HCT116 (cell line): Measurements from ENCODE around the gene KCNK2. TPM values are rescaled to one million over a fixed set of nuclear protein-coding genes. Genes with fewer than 3 reads are reported as not detected.

Source experiments
- ATAC-seq: fragments of 200-7000 bp; cut with Tn5 transposase; 2 replicates; pipeline ENCODE4 v1.9.1; 2020; ENCODE audit warnings: mild to moderate bottlenecking, moderate library complexity
- BruUV-seq: library from RNA; stranded (reverse); fragments of 400-500 nt; replicated peaks from 2 replicates; lab custom pipeline; 2021; lab: Mats Ljungman, UMichigan
- CTCF ChIA-PET: fragments of 300-600 bp; sonication (Branson Sonifier 250); formaldehyde crosslinking; loops from one replicate; lab custom pipeline; 2021; ENCODE audit warnings: antibody characterized with exemption; lab: Charles Lee
- POLR2A ChIA-PET: fragments of 300-600, 350-600 bp; sonication (Branson Sonifier 250); formaldehyde crosslinking; loops from one replicate; lab custom pipeline; 2021; ENCODE audit warnings: antibody characterized with exemption; lab: Charles Lee
- RAD21 ChIA-PET, 2 experiments: fragments of 300-600 bp; sonication (Branson Sonifier 250); formaldehyde crosslinking; loops; one replicate each; lab custom pipeline; 2023; ENCODE audit warnings: low total read pairs in 2 of 2; ENCODE audit not compliant: uncharacterized antibody in 2 of 2, unreplicated experiment in 2 of 2, low non-redundant PET in 1 of 2; lab: Charles Lee
- DNase-seq: peaks from one replicate; pipeline ENCODE4 v3.0.0-alpha.2; 2010; ENCODE audit warnings: low read depth, low spot score
- H2AFZ ChIP-seq: fragments of 200-600 bp; shearing (Covaris generic), sonication (generic); 2 replicates; pipeline ENCODE4 v1.6.1; 2017; ENCODE audit warnings: low read depth, mixed run types, mixed read lengths, antibody characterized with exemption, low read length; ENCODE audit not compliant: poor library complexity, severe bottlenecking
- H3K27ac ChIP-seq: 2 replicates; pipeline ENCODE4 v1.5.1; 2012; ENCODE audit warnings: low read depth, low read length
- H3K27me3 ChIP-seq: fragments of 200-600 bp; sonication (generic); 2 replicates; pipeline ENCODE4 v1.6.1; 2016; ENCODE audit warnings: mixed run types, low read length, mixed read lengths; ENCODE audit not compliant: insufficient read depth
- H3K36me3 ChIP-seq, 2 experiments: fragments of 200-500 bp in 1 of 2; fragments of 200-600 bp in 1 of 2; sonication (Bioruptor generic) in 1 of 2; sonication (generic) in 1 of 2; 2 replicates each; pipeline versions ENCODE4 v1.5.1 to v1.6.1; 2014 to 2016; ENCODE audit warnings: low read length in 2 of 2, inconsistent platforms in 1 of 2, mixed read lengths in 1 of 2, mixed run types in 1 of 2; ENCODE audit not compliant: insufficient read depth in 2 of 2, control insufficient read depth in 1 of 2
- H3K4me1 ChIP-seq, 2 experiments: fragments of 200-600 bp in 1 of 2; sonication (generic) in 1 of 2; 2 replicates each; pipeline versions ENCODE4 v1.5.1 to v1.6.1; 2012 to 2017; ENCODE audit warnings: low read length in 2 of 2, inconsistent platforms in 1 of 2, mild to moderate bottlenecking in 1 of 2, mixed read lengths in 1 of 2, mixed run types in 1 of 2, moderate library complexity in 1 of 2; ENCODE audit not compliant: insufficient read depth in 2 of 2, control insufficient read depth in 1 of 2
- H3K4me2 ChIP-seq: fragments of 200-600 bp; sonication (generic); 2 replicates; pipeline ENCODE4 v1.6.1; 2017; ENCODE audit warnings: mixed run types, low read length, mixed read lengths
- H3K4me3 ChIP-seq, 2 experiments: fragments of 200-600 bp in 1 of 2; sonication (generic) in 1 of 2; replicated peaks in 1 of 2; 2 replicates each; pipeline ENCODE4 v1.5.1; 2011 to 2016; ENCODE audit warnings: low read length in 2 of 2, control low read depth in 1 of 2, low read depth in 1 of 2, mild to moderate bottlenecking in 1 of 2, mixed read lengths in 1 of 2, mixed run types in 1 of 2
- H3K79me2 ChIP-seq: fragments of 200-600 bp; sonication (generic); 2 replicates; pipeline ENCODE4 v1.6.1; 2017; ENCODE audit warnings: mild to moderate bottlenecking, mixed run types, low read length, moderate library complexity, mixed read lengths; ENCODE audit not compliant: insufficient read depth
- H3K9ac ChIP-seq: fragments of 200-600 bp; sonication (generic); 2 replicates; pipeline ENCODE4 v1.6.1; 2016; ENCODE audit warnings: low read length, mixed read lengths
- H3K9me2 ChIP-seq: fragments of 200-600 bp; sonication (generic), shearing (Covaris generic); 2 replicates; pipeline ENCODE4 v1.6.1; 2017; ENCODE audit warnings: mixed run types, mild to moderate bottlenecking, moderate library complexity; ENCODE audit not compliant: insufficient read depth
- H3K9me3 ChIP-seq, 2 experiments: fragments of 200-500 bp in 1 of 2; fragments of 200-600 bp in 1 of 2; sonication (Bioruptor generic) in 1 of 2; sonication (generic) in 1 of 2; 2 replicates each; pipeline ENCODE4 v1.6.1; 2014 to 2017; ENCODE audit warnings: low read length in 2 of 2, mixed read lengths in 2 of 2, inconsistent platforms in 1 of 2, low read depth in 1 of 2, mild to moderate bottlenecking in 1 of 2, mixed run types in 1 of 2, moderate library complexity in 1 of 2; ENCODE audit not compliant: control insufficient read depth in 1 of 2, insufficient read depth in 1 of 2
- H4K20me1 ChIP-seq: fragments of 200-600 bp; sonication (generic), shearing (Covaris generic); 2 replicates; pipeline ENCODE4 v1.6.1; 2017; ENCODE audit warnings: mixed run types, mild to moderate bottlenecking, moderate library complexity; ENCODE audit not compliant: insufficient read depth
- CBX3 ChIP-seq: IDR thresholded peaks from 2 replicates; pipeline ENCODE4 v1.6.1; 2012; ENCODE audit warnings: low read depth
- CEBPB ChIP-seq: IDR thresholded peaks from 2 replicates; pipeline ENCODE4 v1.6.1; 2012; ENCODE audit warnings: low read depth
- EGR1 ChIP-seq: IDR thresholded peaks from 2 replicates; pipeline ENCODE4 v1.6.1; 2012; ENCODE audit warnings: low read depth
- EZH2 ChIP-seq: fragments of 200-600 bp; sonication (generic); IDR thresholded peaks from 2 replicates; pipeline ENCODE4 v1.6.1; 2017; ENCODE audit warnings: antibody characterized with exemption, mixed run types
- EZH2phosphoT487 ChIP-seq: fragments of 200-600 bp; IDR thresholded peaks from 2 replicates; pipeline ENCODE4 v1.6.1; 2018; ENCODE audit warnings: antibody characterized with exemption, borderline replicate concordance
- JUND ChIP-seq: IDR thresholded peaks from 2 replicates; pipeline ENCODE4 v1.6.1; 2012
- POLR2A ChIP-seq: IDR thresholded peaks from 2 replicates; pipeline ENCODE4 v1.7.0; 2011; ENCODE audit warnings: borderline replicate concordance; ENCODE audit not compliant: insufficient read depth, insufficient read length; ENCODE audit errors: extremely low read depth
- RAD21 ChIP-seq: IDR thresholded peaks from 2 replicates; pipeline ENCODE4 v1.6.1; 2012; ENCODE audit warnings: low read depth, mild to moderate bottlenecking
- SIN3A ChIP-seq: IDR thresholded peaks from 2 replicates; pipeline ENCODE4 v1.6.1; 2012; ENCODE audit warnings: low read depth
- SP1 ChIP-seq: IDR thresholded peaks from 2 replicates; pipeline ENCODE4 v1.6.1; 2012; ENCODE audit warnings: low read depth
- SRF ChIP-seq: IDR thresholded peaks from 2 replicates; pipeline ENCODE4 v1.6.1; 2012; ENCODE audit warnings: low read depth
- TCF7L2 ChIP-seq: IDR thresholded peaks from 2 replicates; pipeline ENCODE4 v1.7.0; 2011; ENCODE audit warnings: borderline replicate concordance, inconsistent platforms; ENCODE audit not compliant: insufficient read depth, insufficient read length; ENCODE audit errors: extremely low read depth
- YY1 ChIP-seq: IDR thresholded peaks from 2 replicates; pipeline ENCODE4 v1.6.1; 2011; ENCODE audit warnings: low read length, low read depth, moderate library complexity, mild to moderate bottlenecking; ENCODE audit not compliant: insufficient replicate concordance; ENCODE audit errors: extremely low read depth
- ZFX ChIP-seq: fragments of 450-650 bp; IDR thresholded peaks from 2 replicates; pipeline ENCODE4 v1.6.1; 2017
- ZNF274 ChIP-seq: fragments of 200-500 bp; sonication (Bioruptor generic); IDR thresholded peaks from 2 replicates; pipeline ENCODE4 v1.6.1; 2014; ENCODE audit warnings: mild to moderate bottlenecking, low read depth, low read length, inconsistent platforms
- intact Hi-C: fragments of 100-400 bp; cut with micrococcal nuclease; formaldehyde crosslinking; loops from 2 replicates; pipeline ENCODE4 v1.10.0; 2022
- total RNA-seq: library from RNA; stranded (reverse); gene quantifications from one replicate; pipeline ENCODE4 v1.2.1, GENCODE V29; 2021; ENCODE audit not compliant: unreplicated experiment
- TF ChIP-seq, protein P1 (sequence below): IDR thresholded peaks from 2 replicates; pipeline ENCODE4 v1.6.1; 2012; ENCODE audit warnings: low read depth
- TF ChIP-seq, protein P2 (sequence below), 3 experiments: fragments of 200-600 bp in 1 of 3; sonication (generic) in 1 of 3; IDR thresholded peaks in 2 of 3; conservative IDR thresholded peaks in 1 of 3; 2 replicates each; pipeline ENCODE4 v1.5.1; 2012 to 2017; ENCODE audit warnings: low read depth in 2 of 3, low read length in 2 of 3, antibody characterized with exemption in 1 of 3, borderline replicate concordance in 1 of 3, control low read depth in 1 of 3, mild to moderate bottlenecking in 1 of 3, mixed read lengths in 1 of 3, mixed run types in 1 of 3, moderate library complexity in 1 of 3; ENCODE audit not compliant: insufficient read depth in 1 of 3

Gene KCNK2
- total RNA-seq, 1 experiment from 2014 or later, result 0.27 TPM

DNA sequence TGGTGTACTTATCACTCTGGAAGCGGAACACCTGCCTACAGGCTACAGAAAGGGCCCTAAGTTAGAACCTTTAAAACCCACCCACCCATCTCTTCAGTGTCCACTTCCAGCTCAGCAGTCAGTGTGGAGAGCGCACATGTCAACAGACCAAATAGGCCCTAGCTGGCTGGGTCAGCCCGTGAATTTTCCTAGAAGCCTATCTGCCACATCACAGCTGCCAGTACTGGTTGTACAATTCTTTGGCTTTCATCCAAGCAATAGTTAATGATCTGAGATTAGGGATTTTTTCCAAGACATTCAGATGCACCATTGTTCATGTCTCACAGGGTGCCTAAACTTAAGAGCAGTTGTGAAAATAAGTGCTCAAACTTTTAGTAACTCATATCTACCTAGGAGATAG, 197.1 kb downstream of the KCNK2 start:
- no peak overlapping the region for H2AFZ ChIP-seq
- intact Hi-C loops, result no loop called here

DNA sequence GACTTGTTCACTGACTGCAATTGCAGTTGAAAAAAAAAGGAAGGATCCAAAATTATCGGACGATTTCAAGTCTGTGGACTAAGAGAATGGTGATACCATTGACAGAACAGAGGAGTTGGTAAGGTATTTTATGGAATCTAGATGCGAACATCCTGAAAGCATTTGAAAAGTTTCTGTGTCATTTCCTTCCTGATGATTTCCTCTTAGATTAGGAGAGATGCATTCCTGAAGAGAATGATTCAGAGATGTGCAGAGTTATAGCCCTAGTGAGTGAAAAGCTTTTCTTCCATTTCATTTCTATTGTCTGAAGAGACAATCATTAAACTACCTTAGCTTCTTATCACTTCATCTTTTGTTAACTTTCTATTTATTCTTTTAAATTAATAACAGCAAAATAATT, 200.0 kb downstream of the KCNK2 start:
- Histone ChIP-seq H3K27ac (no peak overlapping the region), H3K9me3 (no peaks in the 10 kb centered on the region), H2AFZ (no peak overlapping the region), H3K4me2 (no peak overlapping the region), H3K4me1 (no peaks in the 10 kb centered on the region), H4K20me1 (no peaks in the 10 kb centered on the region), H3K27me3 (no peaks in the 10 kb centered on the region), H3K4me3 (no peak overlapping the region), H3K79me2 (no peaks in the 10 kb centered on the region), H3K9me2 (no peaks in the 10 kb centered on the region), H3K9ac (no peak overlapping the region), H3K36me3 (no peaks in the 10 kb centered on the region)
- ATAC-seq (no peak), DNase-seq (no peak)
- RAD21 ChIA-PET, result no interaction called here
- POLR2A ChIA-PET, result no interaction called here
- intact Hi-C loops, result no loop called here
- BruUV-seq, result no TSS peak
- CTCF ChIA-PET, result no interaction called here
- TF ChIP-seq TCF7L2, result no peak
- no peak for TF ChIP-seq EZH2
- TF ChIP-seq SP1, result no peak
- no peak for TF ChIP-seq RAD21
- no peak for TF ChIP-seq YY1
- TF ChIP-seq, protein P1, sequence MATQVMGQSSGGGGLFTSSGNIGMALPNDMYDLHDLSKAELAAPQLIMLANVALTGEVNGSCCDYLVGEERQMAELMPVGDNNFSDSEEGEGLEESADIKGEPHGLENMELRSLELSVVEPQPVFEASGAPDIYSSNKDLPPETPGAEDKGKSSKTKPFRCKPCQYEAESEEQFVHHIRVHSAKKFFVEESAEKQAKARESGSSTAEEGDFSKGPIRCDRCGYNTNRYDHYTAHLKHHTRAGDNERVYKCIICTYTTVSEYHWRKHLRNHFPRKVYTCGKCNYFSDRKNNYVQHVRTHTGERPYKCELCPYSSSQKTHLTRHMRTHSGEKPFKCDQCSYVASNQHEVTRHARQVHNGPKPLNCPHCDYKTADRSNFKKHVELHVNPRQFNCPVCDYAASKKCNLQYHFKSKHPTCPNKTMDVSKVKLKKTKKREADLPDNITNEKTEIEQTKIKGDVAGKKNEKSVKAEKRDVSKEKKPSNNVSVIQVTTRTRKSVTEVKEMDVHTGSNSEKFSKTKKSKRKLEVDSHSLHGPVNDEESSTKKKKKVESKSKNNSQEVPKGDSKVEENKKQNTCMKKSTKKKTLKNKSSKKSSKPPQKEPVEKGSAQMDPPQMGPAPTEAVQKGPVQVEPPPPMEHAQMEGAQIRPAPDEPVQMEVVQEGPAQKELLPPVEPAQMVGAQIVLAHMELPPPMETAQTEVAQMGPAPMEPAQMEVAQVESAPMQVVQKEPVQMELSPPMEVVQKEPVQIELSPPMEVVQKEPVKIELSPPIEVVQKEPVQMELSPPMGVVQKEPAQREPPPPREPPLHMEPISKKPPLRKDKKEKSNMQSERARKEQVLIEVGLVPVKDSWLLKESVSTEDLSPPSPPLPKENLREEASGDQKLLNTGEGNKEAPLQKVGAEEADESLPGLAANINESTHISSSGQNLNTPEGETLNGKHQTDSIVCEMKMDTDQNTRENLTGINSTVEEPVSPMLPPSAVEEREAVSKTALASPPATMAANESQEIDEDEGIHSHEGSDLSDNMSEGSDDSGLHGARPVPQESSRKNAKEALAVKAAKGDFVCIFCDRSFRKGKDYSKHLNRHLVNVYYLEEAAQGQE, result no peak
- TF ChIP-seq CEBPB, result no peak
- TF ChIP-seq ZNF274, result no peak
- TF ChIP-seq EZH2phosphoT487, result no peak
- TF ChIP-seq EGR1, result no peak
- TF ChIP-seq CBX3, result no peak

More for the DNA sequence above, 197.1 kb downstream of the KCNK2 start:
- Histone ChIP-seq H3K27ac (no peak overlapping the region), H3K9ac (no peak overlapping the region), H3K36me3 (no peaks in the 10 kb centered on the region)
- POLR2A ChIA-PET, result no interaction called here
- ATAC-seq, result no peak
- TF ChIP-seq SIN3A, result no peak
- no peak for TF ChIP-seq ZFX
- TF ChIP-seq SRF, result no peak
- no peak for TF ChIP-seq POLR2A
- no peak for TF ChIP-seq RAD21
- TF ChIP-seq, protein P2, sequence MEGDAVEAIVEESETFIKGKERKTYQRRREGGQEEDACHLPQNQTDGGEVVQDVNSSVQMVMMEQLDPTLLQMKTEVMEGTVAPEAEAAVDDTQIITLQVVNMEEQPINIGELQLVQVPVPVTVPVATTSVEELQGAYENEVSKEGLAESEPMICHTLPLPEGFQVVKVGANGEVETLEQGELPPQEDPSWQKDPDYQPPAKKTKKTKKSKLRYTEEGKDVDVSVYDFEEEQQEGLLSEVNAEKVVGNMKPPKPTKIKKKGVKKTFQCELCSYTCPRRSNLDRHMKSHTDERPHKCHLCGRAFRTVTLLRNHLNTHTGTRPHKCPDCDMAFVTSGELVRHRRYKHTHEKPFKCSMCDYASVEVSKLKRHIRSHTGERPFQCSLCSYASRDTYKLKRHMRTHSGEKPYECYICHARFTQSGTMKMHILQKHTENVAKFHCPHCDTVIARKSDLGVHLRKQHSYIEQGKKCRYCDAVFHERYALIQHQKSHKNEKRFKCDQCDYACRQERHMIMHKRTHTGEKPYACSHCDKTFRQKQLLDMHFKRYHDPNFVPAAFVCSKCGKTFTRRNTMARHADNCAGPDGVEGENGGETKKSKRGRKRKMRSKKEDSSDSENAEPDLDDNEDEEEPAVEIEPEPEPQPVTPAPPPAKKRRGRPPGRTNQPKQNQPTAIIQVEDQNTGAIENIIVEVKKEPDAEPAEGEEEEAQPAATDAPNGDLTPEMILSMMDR (IDR thresholded peaks at IDR 0.05 in 2 of 3, conservative IDR thresholded peaks at IDR 0.05 in 1 of 3; ENCODE audit: borderline replicate concordance in 1 of 3, insufficient read depth in 1 of 3, low read depth in 2 of 3, low read length in 2 of 3), result no peak
- no peak for TF ChIP-seq JUND
- no peak for TF ChIP-seq TCF7L2
- TF ChIP-seq, all 23 proteins: peak for 0
- H3K27me3 ChIP-seq, result no peaks in the 10 kb centered on the region
- no peaks in the 10 kb centered on the region for H3K79me2 ChIP-seq
- no peak overlapping the region for H3K4me2 ChIP-seq
- no TSS peak for BruUV-seq
- H3K9me3 ChIP-seq, result no peaks in the 10 kb centered on the region
- H4K20me1 ChIP-seq, result no peaks in the 10 kb centered on the region
- ChIA-PET CTCF (no interaction called here), RAD21 (no interaction called here)
- no peaks in the 10 kb centered on the region for H3K4me1 ChIP-seq
- DNase-seq, result no peak
- no peak overlapping the region for H3K4me3 ChIP-seq
- H3K9me2 ChIP-seq, result no peaks in the 10 kb centered on the region
